GM12874 (cell line): ENCODE data around the gene TMEM154.

Experiments used
- CTCF ChIP-seq: IDR thresholded peaks from 2 replicates; pipeline ENCODE4 v1.5.1; 2011; ENCODE audit warnings: low read depth, mild to moderate bottlenecking, control low read depth, low read length, moderate library complexity; ENCODE audit not compliant: insufficient read depth

TMEM154 gene

GRCh38 chr4:152679414-152680281 lies at the start of gene TMEM154:
TMEM154 (minus strand) TSS chr4:152679997; CDS start chr4:152679933, 64 bp downstream.
- no peak for TF ChIP-seq CTCF

GRCh38 chr4:152729466-152729865 lies 49.7 kb upstream of the TMEM154 start:
- TF ChIP-seq CTCF: no peak

- no peak for TF ChIP-seq CTCF
Measured at GRCh38 chr4:152728343-152728742, 48.5 kb upstream of the TMEM154 start.

GRCh38 chr4:152727784-152728183 lies 48.0 kb upstream of the TMEM154 start:
- no peak for TF ChIP-seq CTCF

GRCh38 chr4:152724494-152724893 lies 44.7 kb upstream of the TMEM154 start:
- no peak for TF ChIP-seq CTCF

- no peak for TF ChIP-seq CTCF
Measured at GRCh38 chr4:152723236-152723635, 43.4 kb upstream of the TMEM154 start.

GRCh38 chr4:152719801-152720556 lies 40.2 kb upstream of the TMEM154 start:
- no peak for TF ChIP-seq CTCF
